GM23248 (cell line): Measurements from ENCODE around the gene AKT1S1.

Experiments
- EZH2 ChIP-seq: fragments of 200-600 bp; sonication (generic); IDR thresholded peaks from 2 replicates; pipeline ENCODE4 v1.6.1; 2018; ENCODE audit warnings: antibody characterized with exemption, mild to moderate bottlenecking; ENCODE audit not compliant: insufficient read depth, poor library complexity, severe bottlenecking
- EZH2phosphoT487 ChIP-seq: fragments of 200-600 bp; sonication (generic); IDR thresholded peaks from 2 replicates; pipeline ENCODE4 v1.6.1; 2018; ENCODE audit warnings: antibody characterized with exemption, moderate library complexity, mild to moderate bottlenecking, low read depth; ENCODE audit not compliant: insufficient read depth

- TF ChIP-seq EZH2 = no peak
- TF ChIP-seq EZH2phosphoT487 = no peak
These were observed 4.0 kb upstream of the AKT1S1 start for GRCh38 chr19:49881186-49881585.
